HUES64 (cell line): ENCODE data around the gene UPK3B.
"Not testable (repeated sequence)": the region's sequence is repeated elsewhere in the genome, so short reads cannot be mapped to it uniquely, and the experiment has no call there.

Source experiments
- H3K27ac ChIP-seq: 2 replicates; pipeline ENCODE4 v1.7.0; 2013; ENCODE audit warnings: low read depth, low read length, inconsistent platforms
- H3K27me3 ChIP-seq: 2 replicates; pipeline ENCODE4 v1.6.1; 2013; ENCODE audit warnings: mild to moderate bottlenecking, low read length; ENCODE audit not compliant: insufficient read depth
- H3K36me3 ChIP-seq: 2 replicates; pipeline ENCODE4 v1.6.1; 2013; ENCODE audit warnings: mild to moderate bottlenecking, low read length; ENCODE audit not compliant: insufficient read depth
- H3K4me1 ChIP-seq: 2 replicates; pipeline ENCODE4 v1.6.1; 2013; ENCODE audit warnings: mild to moderate bottlenecking, low read length, moderate library complexity; ENCODE audit not compliant: insufficient read depth
- H3K4me3 ChIP-seq: 2 replicates; pipeline ENCODE4 v1.5.1; 2013; ENCODE audit warnings: mild to moderate bottlenecking, low read length, moderate library complexity
- H3K9ac ChIP-seq: 2 replicates; pipeline ENCODE4 v1.6.1; 2013; ENCODE audit warnings: mild to moderate bottlenecking, low read depth, low read length
- H3K9me3 ChIP-seq: 2 replicates; pipeline ENCODE4 v1.6.1; 2013; ENCODE audit warnings: low read depth, low read length; ENCODE audit not compliant: insufficient read depth
- WGBS: fragments of 150-250, 120-280 bp; methylation state at CpG from one replicate; pipeline ENCODE4 v1.1.7; 2013; ENCODE audit warnings: missing lambda C conversion rate; 5-methylcytosine and 5-hydroxymethylcytosine counted together

UPK3B gene

DNA sequence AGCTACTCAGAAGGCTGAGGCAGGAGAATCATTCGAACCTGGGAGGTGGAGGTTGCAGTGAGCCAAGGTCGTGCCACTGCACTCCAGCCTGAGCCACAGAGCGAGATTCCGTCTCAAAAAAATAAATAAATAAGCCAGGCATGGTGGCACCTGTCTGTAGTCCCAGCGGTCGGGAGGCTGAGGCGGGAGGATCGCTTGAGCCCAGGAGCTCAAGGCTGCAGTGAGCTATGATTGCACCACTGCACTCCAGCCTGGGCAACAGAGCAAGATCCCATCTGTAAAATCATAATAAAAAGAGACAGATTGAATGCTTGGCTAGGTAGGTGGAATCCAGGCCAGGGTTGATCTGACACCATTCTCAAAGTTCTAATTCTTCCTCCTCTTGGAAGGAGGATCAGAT lies 3.7 kb upstream of the UPK3B start:
- H3K27ac ChIP-seq, H3K27me3 ChIP-seq, H3K4me3 ChIP-seq, H3K9ac ChIP-seq, H3K9me3 ChIP-seq: not testable (repeated sequence)
- Histone ChIP-seq H3K36me3 (peaks cover 20% of the 10 kb centered on the region; the same call in 1 of the 2 replicates), H3K4me1 (peaks cover 10% of the 10 kb centered on the region)
- 98% methylated on average over 8 of the region's 8 CpGs for WGBS

DNA sequence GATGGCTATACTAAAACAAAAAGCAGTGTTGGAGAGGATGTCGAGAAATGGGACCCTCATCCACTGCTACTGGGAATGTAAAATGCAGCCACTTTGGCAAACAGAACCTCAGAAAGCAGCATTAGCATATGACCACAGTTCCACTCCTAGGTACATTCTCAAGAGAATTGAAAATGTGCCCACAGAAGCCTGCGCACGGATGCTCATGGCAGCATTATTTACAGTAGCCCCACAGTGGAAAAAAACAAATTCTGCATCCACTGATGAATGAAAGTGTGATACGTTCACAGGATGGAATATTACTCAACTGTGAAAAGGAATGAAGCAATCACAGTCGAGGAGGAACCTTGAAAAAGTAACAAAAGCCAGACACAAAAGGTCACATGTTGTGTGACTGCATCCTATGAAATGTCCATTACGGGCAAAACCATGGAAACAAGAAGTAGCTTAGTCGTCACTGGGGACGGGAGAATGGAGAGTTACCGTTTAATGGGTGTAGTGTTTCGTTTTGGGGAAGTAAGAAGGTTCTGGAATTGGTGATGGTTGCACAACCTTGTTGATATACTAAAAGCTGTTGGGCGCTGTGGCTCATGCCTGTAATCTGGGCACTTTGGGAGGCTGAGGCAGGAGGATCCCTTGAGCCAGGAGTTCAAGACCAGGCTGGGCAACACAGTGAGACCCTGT lies 2.5 kb upstream of the UPK3B start:
- H3K4me1 ChIP-seq: peaks cover 10% of the 10 kb centered on the region
- H3K27me3 ChIP-seq: no peaks in the 10 kb centered on the region
- WGBS: 86% methylated on average over 11 of the region's 11 CpGs
- peaks cover 17% of the 10 kb centered on the region; the same call in 1 of the 2 replicates for H3K36me3 ChIP-seq
- no peak overlapping the region for H3K9ac ChIP-seq
- H3K9me3 ChIP-seq: no peaks in the 10 kb centered on the region
- no peak overlapping the region for H3K4me3 ChIP-seq
- no peak overlapping the region for H3K27ac ChIP-seq

DNA sequence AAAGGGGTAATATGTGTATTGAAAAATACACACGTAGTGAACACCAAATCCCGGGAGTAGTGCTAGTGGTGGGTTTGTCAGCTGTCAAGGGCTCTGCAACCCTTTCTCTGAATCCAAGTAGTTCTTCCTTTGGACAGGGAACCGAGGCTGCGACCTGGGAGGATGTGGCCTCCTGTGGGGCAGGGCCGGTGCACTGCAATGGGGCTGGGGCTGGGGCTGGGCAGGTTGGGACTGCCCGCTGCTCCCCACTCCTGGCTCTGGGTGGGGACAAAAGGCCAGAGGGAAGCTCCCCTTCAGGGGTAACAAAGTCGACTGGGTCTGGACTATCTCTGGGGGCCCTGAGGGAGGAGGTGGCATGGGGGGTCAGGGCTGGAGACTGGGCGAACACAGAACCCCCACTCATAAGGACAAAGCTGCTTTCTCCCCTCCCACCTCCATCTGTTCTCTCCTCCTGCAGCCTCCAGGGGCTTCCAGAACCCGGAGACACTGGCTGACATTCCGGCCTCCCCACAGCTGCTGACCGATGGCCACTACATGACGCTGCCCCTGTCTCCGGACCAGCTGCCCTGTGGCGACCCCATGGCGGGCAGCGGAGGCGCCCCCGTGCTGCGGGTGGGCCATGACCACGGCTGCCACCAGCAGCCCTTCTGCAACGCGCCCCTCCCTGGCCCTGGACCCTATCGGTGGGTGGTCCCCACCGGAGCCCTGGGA lies 1.0 kb downstream of the UPK3B start:
- not testable (repeated sequence) for H3K4me3 ChIP-seq, H3K9me3 ChIP-seq, H3K9ac ChIP-seq, H3K36me3 ChIP-seq, H3K27me3 ChIP-seq, H3K27ac ChIP-seq
- H3K4me1 ChIP-seq: peaks cover 10% of the 10 kb centered on the region
- WGBS: 84% methylated on average over 13 of the region's 24 CpGs

DNA sequence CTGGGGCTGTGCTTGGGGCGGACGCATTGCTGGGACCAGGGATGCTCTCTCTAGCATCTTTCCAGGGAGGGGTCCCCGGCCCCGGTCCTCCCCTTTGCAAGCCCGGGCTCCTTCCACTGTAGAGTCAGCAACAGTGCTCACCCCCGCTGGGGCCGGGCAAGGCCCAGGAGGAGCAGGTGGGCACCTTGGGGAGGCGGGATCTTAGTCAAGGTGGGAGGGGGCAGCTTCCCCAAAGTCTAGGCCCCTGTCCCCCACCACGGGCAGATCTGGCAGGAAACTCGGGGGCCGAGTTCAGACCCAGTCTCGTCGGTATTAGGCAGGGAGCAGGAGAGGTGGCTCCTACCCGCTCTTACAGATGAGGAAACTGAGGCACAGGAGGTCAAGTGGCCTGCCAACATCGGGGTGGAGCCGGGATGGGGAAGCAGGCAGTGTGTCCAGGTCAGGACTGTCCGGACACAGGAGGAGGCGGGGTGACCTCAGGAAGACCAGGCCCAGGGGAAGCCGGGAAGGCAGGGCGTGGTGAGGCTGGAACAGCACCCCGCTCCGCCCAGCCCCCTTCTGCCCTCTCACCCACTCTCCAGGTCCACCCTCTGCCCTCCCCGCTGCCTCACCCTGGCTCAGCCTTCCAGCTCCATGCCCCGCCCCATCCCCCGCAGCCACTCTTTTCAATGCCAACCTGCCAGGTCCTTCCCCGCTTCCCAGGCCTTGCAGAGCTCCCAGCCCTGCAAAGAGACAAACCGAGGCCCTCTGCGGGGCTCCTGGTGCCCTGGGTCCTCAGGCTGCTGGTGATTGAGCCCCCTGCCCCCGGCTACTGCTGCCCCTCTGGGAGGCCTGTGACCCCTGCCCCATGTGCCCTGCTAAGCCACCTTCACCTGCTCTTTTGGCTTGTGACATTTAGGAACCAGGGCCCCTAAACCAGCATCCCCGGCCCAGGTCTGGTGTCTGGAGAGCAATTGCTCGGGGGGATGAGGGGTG lies 1.8 kb downstream of the UPK3B start:
- H3K9ac ChIP-seq, H3K4me3 ChIP-seq, H3K27ac ChIP-seq, H3K9me3 ChIP-seq, H3K36me3 ChIP-seq, H3K27me3 ChIP-seq: not testable (repeated sequence)
- peaks cover 10% of the 10 kb centered on the region for H3K4me1 ChIP-seq
- WGBS: 90% methylated on average over 2 of the region's 31 CpGs

DNA sequence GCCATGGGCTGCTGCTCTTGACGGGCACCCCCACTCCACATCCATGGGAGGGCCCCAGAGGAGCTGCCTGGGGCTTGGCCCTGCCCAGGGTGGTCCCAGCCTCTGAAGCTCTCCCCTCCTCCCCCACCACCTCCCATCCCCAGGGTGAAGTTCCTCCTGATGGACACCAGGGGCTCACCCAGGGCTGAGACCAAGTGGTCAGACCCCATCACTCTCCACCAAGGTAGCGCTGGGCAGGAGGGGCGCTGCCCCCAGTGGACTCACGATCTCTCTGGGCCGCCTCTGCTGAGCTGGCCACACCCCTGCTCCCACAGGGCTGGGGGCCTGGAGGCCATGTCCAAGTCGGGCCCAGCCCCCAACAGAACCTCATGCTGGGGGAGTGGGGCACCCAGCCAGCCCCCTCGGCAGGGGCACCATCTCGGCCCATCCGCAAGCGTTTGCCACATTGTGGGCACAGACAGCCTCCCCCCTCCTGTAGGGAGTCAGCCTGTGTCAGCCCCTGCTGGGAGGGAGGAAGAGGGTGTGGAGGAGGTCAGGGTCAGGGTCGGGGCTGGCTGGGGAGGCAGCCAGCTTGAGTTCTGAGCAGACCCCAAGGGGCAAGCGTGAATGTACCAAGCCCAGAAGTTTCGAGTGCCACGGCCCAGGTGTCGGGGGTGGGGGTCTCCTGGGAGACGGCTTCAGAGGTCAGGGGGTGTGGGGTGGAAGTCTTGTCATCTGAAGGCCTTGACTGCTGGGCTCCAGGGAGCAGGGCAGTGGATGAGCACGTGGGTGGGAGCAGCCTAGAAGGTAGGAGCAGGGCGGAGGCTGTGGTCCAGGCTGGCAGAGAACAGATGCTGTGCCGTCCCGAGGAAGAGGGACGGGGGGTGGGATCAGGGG lies 2.8 kb downstream of the UPK3B start:
- no peaks in the 10 kb centered on the region for H3K9me3 ChIP-seq
- no peaks in the 10 kb centered on the region for H3K27me3 ChIP-seq
- H3K4me3 ChIP-seq: no peak overlapping the region
- WGBS: 72% methylated on average over 21 of the region's 21 CpGs
- no peaks in the 10 kb centered on the region for H3K36me3 ChIP-seq
- H3K27ac ChIP-seq: no peak overlapping the region
- no peak overlapping the region for H3K9ac ChIP-seq
- peaks cover 10% of the 10 kb centered on the region for H3K4me1 ChIP-seq

DNA sequence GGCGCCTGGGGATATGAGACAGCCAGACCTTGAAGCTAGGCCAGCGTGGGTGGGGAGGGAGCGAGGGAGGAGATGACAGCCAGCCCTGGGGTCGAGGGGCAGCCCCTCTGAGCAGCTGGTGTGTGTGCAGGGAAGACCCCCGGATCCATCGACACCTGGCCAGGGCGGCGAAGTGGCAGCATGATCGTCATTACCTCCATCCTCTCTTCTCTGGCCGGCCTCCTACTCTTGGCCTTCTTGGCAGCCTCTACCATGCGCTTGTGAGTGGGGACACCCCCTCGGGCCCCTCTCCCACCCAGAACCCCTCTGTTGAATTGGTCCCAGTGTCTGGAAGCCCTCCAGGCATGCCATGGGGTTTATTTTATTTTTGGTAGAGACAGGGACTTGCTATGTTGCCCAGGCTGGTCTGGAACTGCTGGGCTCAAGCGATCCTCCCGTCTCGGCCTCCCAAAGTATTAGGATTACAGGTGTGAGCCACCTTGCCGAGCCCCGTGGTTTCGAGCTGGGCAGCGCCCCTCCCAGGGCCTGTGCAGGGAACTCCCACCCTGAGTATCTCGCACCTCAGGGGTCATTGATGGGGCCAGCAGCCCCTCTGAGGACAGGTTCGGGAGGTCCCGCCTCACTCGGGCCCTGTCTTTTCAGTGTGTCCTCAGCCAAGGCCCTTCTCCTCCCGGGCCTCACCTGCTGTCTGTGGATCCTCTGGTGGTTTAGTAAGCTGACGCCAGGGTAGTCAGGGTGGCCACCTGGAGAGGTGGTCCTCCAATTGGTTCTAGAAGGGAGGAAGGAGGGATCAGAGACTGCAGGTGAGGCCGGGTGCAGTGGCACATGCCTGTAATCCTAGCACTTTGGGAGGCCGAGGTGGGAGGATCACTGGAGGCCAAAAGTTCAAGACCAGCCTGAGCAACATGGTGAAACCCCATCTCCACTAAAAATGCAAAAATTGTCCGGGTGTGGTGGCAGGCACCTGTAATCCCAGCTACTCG lies 3.8 kb downstream of the UPK3B start:
- Histone ChIP-seq H3K27ac (no peak overlapping the region), H3K4me3 (no peak overlapping the region), H3K27me3 (no peaks in the 10 kb centered on the region), H3K4me1 (peaks cover 10% of the 10 kb centered on the region), H3K9me3 (no peaks in the 10 kb centered on the region), H3K36me3 (no peaks in the 10 kb centered on the region), H3K9ac (no peak overlapping the region)
- WGBS: 93% methylated on average over 29 of the region's 29 CpGs

DNA sequence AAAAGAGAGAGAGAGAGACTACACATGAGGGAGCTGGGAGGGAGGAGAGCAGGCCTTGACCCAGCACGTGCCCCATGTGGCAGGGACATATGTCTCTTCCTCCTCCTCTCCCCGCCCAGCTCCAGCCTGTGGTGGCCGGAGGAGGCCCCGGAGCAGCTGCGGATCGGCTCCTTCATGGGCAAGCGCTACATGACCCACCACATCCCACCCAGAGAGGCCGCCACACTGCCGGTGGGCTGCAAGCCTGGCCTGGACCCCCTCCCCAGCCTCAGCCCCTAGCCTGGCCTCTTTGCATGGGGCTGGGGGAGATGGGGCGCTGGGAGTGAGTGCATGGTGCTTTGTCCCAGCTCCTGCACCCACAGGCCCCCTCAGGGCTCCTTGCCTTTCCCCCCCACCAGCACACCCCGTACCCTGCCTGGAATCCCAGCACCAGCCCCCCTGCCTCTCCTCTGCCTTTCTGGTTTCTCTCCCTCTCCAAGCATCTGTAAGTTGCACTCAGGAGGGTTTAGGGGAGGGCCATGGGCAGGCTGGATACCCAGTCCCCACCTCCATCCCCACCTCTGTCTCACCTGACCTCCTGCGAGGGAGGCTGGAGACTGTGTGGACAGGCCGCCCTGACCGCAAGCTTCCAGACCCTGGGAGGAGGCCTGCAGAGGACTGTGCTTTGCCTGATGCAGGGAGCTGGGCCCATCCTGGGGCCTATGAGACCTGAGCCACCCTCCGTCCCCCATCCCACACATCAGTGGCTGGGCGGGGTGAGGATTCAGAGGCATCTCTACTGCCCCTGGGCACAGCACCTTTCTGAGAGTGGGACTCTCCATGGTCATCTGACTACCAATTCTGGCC lies 4.8 kb downstream of the UPK3B start:
- Histone ChIP-seq H3K4me1 (peaks cover 5% of the 10 kb centered on the region), H3K27me3 (no peaks in the 10 kb centered on the region), H3K9me3 (no peaks in the 10 kb centered on the region), H3K27ac (no peak overlapping the region), H3K9ac (no peak overlapping the region), H3K4me3 (no peak overlapping the region), H3K36me3 (no peaks in the 10 kb centered on the region)
- WGBS: 91% methylated on average over 16 of the region's 16 CpGs

DNA sequence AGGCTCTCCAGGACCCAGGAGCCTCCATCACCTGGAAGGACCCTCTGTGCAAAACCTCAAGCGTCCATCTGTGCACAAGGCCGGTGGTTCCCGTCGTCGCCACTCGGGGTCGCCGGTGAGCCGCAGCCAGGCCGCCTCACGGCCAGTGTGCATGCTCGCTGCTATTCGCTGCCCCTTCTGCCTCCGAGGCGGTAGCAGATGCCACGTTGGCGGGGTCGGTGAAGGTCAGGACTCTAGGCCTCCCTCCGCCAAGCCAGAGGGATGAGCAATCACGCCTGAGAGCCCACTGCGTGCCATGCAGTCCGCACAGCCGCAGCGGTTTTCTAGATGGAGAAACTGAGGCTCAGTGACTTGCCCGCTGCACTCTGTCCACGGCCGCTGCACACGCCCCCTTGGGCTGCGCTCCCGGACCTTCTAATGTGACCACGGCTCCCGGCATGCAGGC lies 5.7 kb downstream of the UPK3B start:
- Histone ChIP-seq H3K27ac (no peak overlapping the region), H3K4me1 (no peaks in the 10 kb centered on the region), H3K27me3 (no peaks in the 10 kb centered on the region), H3K36me3 (no peaks in the 10 kb centered on the region), H3K4me3 (no peak overlapping the region), H3K9me3 (no peaks in the 10 kb centered on the region), H3K9ac (no peak overlapping the region)
- WGBS: 20% methylated on average over 32 of the region's 32 CpGs

DNA sequence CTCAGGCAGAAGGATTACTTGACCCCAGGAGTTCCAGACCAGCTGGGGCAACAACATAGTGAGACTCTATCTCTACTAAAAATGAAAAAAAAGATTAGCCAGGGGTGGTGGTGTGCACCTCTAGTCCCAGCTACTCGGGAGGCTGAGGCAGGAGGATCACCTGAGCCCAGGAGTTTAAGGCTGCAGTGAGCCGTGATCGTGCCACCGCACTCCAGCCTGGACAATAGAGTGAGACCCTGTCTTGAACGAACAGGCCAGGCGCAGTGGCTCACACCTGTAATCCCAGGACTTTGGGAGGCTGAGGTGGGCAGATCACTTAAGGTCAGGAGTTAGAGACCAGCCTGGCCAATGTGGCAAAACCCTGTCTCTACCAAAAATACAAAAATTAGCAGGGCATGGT lies 6.6 kb downstream of the UPK3B start:
- H3K9ac ChIP-seq, H3K36me3 ChIP-seq, H3K27me3 ChIP-seq, H3K4me3 ChIP-seq, H3K27ac ChIP-seq, H3K9me3 ChIP-seq, H3K4me1 ChIP-seq: not testable (repeated sequence)
- 98% methylated on average over 6 of the region's 6 CpGs for WGBS
